ENCODE measurements around the gene RABL2B.

RABL2B gene

DNA sequence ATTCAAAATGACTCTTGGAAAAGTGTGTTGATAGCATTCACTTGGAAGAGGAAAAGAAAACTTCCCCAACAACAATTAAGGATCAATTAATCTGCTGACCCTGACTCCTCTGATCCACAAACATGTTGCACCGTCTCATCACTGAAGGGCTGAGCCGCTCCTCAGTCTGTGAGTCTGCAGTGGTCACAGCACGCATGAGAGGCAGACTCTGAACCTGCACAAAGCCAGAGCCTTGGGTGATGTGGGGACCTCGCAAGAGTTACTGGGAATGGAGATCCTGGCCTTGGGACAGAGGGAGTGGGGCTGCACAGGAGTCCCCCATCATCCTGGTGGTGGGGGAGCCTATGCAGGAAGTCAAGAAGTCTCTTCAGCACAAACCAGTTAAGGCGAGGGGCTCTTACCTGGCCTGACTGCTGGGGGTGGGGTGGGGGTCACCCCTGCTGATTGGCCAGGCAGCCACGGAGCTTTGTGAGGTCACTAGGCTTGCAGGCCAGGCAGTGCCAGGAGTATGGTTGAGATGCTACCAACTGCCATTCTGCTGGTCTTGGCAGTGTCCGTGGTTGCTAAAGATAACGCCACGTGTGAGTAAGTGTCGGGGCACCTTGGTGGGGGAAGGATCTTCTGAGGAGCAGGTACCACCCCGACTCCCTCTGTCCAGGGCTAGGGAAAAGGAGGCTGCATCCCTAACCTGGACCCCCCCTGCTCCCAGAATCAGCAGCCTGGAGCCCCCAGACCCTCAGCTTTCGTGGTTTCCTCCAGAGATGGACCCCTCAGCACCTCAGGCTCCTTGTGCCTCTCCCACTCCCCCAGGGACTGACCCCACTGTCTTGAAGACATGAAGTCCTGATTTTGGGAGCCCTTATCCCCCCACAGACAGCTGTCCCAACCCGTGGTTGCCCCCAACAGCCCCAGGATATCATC is 45.4 kb downstream of the RABL2B start, which contains the start of gene ACR:
Gene ACR, plus strand, starts transcription at position 477 of the 921 bp plus-strand sequence. Its CDS starts 32 bp downstream, at position 509.
- no peak for DNase-seq

DNA sequence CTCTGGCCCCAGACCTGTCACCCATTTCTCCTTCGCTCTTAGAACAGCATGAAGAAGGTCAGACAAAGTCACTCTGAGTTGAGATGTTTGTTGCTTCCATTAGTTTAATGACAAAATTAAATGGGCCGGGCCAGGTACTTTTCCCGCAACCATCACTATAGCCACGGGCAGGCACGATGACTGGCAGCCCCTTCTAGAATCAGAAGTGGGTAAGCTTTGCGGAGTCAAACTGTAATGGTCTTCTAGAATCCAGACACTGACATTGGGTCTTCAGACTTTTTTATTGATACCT is 47.8 kb downstream of the RABL2B start:
- DNase-seq, result no peak

DNA sequence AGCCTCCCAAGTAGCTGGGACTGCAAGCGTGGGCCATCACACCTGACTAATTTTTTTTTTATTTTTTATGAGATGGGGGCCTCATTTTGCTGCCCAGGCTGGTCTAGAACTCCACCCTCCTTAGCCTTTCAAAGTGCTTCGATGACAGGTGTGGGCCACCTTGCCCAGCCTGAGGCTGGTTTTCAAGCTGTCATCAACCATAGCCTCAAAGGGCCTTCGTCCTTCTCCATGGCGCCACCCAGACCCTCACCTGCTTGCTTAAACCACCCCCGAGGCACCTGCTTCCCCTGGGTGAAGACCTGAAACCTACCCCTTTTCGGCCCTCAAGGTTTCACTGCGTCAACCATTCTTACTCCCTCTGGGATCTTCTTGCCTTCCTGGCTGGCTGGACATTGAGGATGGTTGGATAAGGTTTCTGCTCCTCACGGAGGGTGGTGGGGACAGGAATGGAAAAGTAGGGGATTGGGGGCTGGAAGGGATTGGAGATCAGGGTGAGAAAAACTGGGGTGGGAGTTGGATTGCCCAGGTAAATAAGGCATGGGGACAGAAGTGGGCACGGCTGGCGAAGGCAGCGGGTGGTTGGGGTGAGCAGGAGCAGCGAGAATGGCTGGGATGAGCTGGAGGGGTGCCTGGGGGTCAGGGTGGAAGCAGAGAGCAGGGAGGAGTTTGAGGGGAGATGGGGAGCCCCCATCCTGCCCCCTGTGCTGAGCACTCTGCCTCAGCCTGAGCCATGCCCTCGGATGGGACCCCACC is 48.3 kb downstream of the RABL2B start:
- no peak for DNase-seq

DNA sequence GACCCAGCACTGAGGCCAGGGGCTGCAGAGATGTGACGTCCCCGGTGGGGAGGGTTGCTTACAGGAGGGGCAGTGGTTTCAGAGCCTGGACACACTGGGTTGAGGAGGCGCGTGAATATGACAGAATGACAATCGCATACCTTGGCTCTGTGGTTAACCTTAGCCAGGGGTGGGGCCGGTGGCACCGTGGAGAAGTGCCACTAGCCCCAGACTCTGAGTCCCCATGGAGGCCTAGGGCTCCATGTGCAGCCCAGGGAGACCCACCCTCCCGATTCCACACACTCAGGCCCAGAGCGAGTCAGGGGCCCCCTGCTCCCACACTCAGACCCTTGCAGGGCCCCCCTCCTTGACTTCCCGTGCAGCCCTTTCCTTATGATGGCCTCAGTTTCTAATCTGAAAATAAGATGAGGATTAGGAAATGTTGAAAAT is 49.1 kb downstream of the RABL2B start:
- DNase-seq, result no peak

DNA sequence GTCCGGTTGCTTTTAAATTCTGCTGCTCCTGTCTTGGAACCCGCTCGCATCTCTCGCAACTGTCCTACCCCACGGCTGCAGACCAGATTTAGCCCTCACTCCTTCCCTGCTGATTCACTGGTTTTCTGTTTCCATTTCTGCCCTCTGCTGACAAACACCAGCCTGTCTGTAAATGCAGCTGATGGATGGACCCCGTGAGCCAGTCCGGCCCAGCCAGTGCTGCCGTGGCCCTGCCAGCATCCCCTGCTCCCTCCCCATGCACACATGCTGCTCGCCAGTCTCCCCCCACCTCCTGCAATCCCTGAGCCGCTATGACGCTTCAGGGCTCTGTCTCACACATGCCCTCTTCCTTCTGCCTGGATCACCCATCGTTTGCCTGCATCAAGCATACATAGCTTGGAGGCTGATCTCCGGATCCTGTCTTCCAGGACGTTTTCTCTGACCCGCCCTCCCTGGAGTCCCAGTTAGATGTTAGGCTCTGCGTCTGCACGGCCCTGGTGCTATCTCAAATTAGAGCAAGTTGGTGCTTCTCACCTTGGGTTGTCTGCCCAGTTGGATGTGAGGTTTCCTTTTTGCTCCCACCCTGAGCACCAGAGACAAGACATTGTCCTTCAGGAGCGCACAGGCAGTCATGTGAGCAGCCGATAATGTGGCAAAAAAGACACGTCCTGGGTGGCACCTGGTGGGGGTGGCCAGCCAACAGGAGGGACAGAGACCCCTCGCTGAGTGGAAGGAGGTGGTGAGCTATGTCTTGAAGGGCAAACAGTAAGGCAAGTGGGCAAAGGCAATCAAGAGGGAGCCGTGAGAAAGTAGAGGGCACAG is 49.7 kb downstream of the RABL2B start:
- DNase-seq, result no peak

DNA sequence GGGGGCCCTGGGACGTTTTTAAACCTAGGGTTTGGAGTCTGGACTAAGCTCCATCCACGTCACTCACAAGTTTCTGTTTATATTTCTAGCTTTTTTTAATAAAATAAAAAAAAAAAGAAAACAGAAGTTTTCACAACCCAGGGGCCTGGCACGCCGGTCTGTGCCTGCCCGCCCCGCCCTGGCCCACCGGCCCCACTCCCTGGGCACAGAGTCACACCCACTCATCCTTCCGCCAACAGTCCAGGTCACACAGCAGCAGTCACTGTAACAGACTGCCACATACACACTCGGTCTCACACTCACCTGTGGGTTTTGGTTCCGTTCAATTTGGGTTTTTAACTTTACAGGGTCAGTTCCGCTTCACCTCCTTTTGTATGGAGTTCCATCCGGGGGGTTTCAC is 50.8 kb downstream of the RABL2B start:
- DNase-seq, result no peak

DNA sequence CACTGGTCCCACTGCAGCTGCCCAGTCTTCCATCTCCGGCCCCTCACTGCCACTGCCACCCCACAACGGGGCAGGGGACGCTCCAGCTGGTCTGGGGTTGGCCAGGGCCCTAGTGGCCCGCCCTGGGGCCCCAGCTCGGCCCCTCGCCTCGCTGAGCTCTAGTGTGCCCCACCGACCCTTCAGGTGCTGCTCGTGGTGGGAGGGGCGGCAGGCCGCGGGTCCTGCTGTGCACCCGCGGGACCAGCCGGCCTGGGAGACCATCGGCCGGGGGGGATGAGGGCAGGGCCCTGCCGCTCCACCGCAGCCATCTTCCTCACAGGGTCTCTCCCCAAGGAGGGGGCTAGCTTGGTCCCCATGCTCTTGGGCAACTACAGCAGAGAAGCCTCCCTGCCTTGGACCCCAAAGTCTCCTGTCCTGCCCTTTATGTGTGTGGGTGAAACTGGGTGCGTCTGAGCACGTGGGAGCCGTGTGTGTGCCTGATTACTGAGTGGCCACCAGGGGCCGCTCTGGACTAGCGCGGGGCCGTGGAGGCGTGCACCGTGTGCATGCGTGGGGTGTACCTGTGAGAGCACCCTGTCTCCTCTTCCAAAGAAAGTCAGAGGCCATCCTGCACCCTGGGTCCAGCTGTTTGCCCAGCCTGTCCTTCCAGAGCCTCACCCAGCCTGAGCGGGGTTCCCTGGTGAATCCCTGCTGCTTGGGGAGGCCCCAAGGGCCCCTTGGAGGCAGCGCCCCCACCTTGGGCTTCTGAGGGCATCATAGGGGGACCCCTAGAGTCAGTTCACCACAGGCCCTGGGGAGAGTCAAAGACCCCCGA is 51.4 kb downstream of the RABL2B start:
- peak; percentile 33 for DNase-seq

DNA sequence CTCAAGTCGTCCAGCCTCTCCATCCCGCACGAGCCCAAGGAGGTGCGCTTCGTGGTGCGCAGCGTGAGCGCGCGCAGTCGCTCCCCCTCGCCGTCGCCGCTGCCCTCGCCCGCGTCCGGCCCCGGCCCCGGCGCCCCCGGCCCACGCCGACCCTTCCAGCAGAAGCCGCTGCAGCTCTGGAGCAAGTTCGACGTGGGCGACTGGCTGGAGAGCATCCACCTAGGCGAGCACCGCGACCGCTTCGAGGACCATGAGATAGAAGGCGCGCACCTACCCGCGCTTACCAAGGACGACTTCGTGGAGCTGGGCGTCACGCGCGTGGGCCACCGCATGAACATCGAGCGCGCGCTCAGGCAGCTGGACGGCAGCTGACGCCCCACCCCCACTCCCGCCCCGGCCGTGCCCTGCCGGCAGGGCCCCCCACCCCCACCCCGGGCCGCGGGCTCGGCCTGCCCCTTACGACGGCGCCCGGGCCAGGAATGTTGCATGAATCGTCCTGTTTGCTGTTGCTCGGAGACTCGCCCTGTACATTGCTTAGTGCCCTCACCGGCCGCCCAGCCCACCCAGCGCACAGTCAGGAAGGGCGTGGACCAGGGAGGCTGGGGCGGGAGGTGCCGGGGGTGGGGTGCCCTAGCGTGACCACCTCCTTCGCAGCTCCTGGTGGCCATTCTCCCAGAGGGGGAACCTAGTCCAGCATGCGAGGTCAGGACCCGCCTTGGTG is 52.3 kb downstream of the RABL2B start:
- no peak for DNase-seq

DNA sequence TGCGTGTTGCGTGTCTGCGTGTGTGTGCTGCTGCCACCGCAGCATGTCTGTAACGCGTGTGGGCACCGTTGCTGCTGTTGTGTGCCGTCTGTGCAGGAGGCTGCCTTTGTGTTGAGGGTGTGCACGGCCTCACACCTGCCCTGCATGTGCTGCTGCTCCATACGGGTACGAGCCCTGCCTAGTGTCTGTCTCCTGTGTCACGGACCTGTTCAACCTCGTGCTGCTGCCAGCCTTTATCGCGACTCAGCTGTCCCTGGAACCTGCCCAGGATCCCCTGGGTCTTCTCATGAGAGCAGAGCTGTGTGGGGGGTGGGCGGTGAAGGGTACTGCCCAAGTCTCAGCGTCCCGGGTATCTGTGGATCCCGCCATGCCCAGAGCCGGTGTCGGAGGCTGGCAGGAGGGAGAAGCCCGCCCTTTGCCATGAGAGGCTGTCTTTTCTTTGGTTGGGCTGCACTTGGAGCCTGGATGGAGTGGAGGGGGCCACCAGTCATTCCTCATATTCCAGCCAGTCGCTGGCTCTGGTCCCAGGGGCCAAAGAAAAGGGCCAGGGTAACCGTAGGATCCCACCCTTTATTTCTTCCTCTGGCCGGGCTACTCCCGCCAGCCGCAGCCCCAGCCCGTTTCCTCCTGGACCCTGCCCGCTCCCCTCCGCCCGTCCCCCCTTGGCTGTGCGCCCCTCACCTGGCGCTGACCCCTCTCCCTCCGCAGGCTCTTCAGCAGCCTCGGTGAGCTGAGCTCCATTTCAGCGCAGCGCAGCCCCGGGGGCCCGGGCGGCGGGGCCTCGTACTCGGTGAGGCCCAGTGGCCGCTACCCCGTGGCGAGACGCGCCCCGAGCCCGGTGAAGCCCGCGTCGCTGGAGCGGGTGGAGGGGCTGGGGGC is 53.2 kb downstream of the RABL2B start:
- DNase-seq, result no peak

DNA sequence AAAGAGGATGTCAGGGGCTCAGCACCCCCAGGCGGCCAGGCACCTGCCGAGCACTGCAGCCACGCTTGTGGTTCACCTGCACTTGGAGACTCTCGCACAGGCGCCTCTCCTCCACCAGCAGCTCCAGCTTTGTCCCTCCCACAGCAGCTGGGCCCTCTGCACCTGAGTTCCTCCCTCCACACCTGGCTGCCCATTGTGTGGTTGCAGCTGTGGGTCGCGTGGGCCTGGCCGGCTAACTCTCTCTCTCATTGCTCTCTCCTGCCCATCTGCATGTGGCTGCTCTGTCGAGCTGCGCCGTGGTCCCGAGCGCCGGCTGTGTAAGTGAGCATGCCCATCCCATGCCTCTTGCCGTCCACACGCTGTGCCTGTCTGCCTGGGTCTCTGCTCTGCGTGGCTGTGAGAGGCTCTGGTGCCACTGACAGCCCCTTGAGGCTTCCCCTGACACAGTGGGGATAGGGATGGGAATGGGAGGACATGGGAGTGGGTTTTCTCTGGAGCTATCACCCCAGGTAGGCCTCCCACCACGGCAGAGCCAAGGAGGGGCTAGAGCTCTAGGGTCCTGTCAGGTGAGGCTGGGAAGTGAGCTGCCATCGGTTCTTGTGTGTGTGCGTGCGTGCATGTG is 53.9 kb downstream of the RABL2B start:
- DNase-seq, result peak; percentile 11

DNA sequence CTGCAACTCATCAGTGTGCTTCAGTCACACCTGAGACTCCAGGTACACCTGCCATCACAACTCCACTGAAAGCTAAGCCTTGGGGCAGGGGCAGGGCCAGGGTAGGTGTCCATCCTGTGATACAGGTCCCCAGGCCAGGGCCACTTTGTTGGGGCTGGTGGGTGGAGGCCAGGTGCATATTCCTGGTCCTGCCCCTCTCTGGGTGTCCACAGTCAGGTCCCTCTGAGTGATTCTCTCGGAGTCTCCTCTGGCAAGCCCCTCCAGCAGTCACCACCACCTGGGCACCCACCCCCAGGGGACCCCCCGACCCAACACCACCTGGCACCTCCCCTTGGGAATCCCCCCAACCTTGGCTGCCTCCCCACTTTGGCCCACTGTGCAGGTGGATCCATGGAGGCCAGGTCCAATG is 54.9 kb downstream of the RABL2B start:
- DNase-seq, result no peak

DNA sequence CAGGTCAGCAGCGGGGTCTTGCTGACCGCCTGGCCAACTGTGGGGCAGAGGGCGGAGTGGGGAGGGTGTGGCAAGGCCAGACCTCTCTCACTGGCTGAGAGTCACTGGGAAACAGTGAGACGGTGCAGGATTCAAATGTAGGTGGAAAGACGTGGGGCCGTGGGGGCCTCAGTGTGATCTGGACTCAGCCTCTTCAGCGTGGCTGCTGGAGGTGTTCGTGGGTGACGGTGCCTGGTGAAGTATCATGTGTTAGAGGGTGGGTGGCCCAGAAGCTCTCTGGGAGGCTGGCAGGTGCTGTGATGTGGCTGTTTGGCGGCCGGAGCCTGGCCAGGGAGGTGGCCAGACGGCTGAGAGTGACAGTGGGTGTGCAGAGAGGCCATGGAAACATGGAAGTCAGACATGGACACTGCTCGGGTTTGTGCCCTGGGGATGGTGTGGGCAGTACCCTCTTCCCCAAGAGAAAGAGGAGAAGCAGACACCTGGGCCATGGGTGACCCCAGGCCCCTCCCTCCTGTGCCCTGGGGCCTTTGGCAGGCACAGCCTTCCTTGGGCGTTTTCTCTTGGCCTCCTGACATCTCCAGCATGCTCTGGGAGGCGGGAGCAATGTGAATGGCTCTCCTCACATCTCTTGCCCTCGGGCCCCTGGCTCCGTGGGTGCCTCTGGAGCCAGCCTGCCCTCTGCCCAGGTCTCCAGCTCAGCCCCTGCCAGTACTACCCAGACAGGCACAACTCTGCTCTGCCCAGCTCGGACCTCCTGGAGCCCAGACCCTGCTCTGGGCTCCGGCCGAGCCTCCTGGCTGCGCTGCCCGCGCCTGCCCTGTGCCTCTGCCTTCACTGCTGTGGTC is 55.5 kb downstream of the RABL2B start:
- no peak for DNase-seq

DNA sequence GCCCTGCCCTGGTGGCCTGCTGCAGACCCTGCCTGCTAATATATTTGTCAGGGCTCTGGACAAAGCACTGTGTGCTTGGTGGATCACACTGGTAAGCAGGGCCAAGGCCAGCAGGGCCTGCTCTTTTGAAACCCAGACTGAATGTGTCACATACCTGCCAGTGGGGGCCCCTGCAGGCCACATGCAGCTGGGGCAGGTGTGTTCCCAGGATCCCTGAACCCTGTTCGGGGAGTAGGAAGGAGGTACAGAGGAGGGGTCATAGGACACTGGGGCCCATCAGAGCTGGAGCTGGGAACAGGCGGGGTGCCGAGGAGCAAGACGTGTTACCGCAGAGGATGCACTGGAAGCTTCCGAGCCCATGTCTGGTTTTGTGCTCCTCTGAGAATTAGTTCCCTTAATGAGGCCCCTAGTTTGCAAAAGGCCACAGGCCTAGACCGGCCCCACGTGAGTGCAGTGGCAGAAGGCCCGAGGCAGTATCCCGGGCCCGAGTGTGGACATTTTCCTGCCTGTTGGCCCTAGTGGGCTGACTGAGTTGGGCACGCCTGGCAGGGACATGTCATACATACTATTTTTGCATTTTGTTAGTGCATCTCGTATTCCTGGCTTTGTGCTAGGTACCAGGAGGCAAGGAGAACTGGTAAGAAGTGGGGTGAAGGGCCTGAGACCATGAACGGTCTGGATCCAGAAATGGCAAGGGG is 56.6 kb downstream of the RABL2B start:
- DNase-seq, result no peak

DNA sequence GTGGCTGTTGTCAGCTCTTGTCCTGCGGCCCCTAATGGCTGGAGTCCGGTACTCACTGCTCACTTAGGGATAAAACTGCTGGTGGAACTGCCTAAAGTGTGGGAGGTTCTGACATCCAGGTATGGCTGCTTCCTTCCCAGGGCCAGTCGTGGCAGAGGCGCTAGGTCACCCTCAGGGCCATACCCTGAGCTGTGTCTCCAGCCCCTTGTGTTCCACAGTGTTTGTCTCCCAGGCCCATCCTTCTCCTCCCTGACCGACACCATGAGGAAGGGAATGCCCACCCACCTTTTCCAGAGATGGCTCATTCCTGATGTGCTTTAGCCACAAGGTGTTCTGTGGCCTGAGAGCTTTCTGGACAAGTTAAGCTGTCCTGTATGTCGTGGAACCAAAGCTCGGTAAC is 57.8 kb downstream of the RABL2B start:
- DNase-seq, result no peak

DNA sequence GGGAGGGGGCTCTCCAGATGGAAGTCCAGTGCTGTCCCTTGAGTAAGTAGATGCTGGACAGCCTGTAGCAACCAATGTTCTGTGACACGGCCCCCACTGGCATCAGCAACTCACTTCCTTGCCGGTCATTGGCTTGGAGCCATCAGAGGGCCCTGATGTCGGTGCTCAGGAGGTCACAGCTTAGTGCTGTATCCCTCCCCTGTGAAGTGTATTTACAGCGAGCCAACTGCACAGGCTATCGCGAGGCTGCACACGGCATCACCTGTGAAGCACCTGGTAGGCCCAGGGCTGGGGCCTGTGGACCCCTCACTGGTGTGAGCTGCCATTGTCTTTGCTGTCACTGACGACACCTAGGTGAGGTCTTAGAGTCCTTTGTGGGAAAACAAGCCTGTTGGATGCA is 58.8 kb downstream of the RABL2B start:
- DNase-seq, result peak; percentile 58

DNA sequence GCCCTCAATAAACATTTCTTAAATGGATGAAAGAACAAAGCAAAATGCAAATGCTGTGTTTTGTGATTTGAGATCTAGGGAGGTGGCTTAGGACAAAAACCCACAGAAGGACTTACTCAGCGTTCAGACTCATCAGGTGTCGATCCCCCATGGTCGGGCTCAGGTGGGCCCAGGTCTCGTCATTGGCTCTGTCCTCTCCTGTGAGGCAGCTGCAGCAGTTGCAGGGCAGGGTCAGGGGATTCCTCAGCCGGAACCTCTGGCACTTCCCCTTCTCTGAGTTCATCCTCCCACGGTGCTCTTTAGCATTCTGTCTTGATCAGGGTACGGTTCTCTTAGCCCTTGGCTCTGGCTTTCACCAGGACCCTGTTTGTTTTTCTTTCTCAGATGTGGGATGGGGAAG is 59.4 kb downstream of the RABL2B start:
- no peak for DNase-seq

DNA sequence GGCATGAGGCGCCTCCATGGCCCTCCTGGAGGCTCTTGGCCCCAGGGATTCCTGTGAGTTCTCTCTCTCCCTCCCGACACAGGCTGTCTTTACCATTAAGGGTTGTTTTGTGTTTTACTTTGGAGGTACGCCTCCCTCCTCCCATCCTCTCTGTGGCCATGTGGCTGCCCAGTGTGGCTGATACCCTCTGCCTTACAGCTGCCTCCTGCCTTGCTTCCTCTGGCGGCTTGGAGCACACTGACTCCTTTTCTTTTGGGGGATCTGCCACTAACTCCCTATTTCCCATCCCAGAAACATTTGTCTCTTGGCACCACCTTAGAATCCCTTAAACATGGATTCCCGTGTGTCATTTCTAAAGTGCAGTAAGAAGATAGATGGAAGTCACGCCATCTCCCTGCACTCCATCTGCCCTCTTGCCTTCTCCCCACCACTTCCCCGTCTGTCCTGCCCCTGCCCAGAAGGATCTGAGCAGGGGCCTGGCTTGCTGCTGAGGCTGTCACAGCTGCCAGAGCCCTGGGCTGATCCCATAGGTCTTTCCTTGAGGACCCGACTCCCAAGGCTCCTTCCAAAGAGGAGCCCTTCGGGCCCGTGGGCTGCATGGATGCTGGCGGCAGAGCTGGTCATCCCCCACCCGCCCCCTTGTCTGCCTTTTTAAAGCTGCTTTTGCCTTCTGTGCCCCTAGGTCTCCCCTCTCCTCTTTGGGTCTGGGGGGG is 60.6 kb downstream of the RABL2B start:
- DNase-seq, result no peak
